Gastrocnemius medialis (tissue), 4 donors: ENCODE measurements around the gene CANX.

Source experiments
- POLR2A ChIP-seq, 2 donors: fragments of 450-650 bp; IDR thresholded peaks; one replicate each; pipeline ENCODE4 v1.6.1; 2017; ENCODE audit warnings: antibody characterized with exemption in 2 of 2, mild to moderate bottlenecking in 2 of 2, moderate library complexity in 2 of 2
- TF ChIP-seq, protein P1 (sequence below), 5 experiments: fragments of 450-650 bp in 3 of 5; fragments of 200-600 bp in 2 of 5; sonication (generic) in 2 of 5; IDR thresholded peaks in 4 of 5; conservative IDR thresholded peaks in 1 of 5; 1 replicate in 4 of 5; 2 replicates in 1 of 5; pipeline ENCODE4 v1.5.1; 2016 to 2019; ENCODE audit warnings: antibody characterized with exemption in 5 of 5, mild to moderate bottlenecking in 3 of 5, moderate library complexity in 3 of 5

DNA sequence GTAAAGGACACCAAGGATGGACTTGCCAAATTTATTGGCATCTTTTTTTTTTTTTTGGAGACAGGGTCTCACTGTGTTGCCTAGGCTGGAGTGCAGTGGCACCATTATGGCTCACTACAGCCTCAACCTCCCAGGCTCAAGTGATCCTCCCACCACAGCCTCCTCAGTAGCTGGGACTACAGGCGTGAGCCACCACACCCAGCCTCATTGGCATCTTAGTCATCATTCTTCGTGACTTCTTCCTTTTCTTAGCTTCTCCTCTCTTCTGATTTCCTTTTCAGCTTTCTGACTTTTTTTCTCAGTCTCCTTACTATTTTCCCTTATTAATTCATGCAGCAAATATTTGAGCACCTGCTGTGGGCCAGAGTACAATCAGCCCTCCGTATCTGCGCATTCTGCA is 40.0 kb downstream of the CANX start:
- no peak for TF ChIP-seq POLR2A (IDR thresholded peaks at IDR 0.05)
- TF ChIP-seq, protein P1, sequence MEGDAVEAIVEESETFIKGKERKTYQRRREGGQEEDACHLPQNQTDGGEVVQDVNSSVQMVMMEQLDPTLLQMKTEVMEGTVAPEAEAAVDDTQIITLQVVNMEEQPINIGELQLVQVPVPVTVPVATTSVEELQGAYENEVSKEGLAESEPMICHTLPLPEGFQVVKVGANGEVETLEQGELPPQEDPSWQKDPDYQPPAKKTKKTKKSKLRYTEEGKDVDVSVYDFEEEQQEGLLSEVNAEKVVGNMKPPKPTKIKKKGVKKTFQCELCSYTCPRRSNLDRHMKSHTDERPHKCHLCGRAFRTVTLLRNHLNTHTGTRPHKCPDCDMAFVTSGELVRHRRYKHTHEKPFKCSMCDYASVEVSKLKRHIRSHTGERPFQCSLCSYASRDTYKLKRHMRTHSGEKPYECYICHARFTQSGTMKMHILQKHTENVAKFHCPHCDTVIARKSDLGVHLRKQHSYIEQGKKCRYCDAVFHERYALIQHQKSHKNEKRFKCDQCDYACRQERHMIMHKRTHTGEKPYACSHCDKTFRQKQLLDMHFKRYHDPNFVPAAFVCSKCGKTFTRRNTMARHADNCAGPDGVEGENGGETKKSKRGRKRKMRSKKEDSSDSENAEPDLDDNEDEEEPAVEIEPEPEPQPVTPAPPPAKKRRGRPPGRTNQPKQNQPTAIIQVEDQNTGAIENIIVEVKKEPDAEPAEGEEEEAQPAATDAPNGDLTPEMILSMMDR (IDR thresholded peaks at IDR 0.05 in 4 of 5, conservative IDR thresholded peaks at IDR 0.05 in 1 of 5), result no peak
